B cell (primary cell): ENCODE measurements around the gene RAI14. TPM values are rescaled to one million over a fixed set of nuclear protein-coding genes. Genes with fewer than 3 reads are reported as not detected.

Source experiments
- ATAC-seq: fragments of 200-7000 bp; cut with Tn5 transposase; one replicate; pipeline ENCODE4 v1.10.0; 2021; ENCODE audit warnings: low read depth, mild to moderate bottlenecking, moderate number of reproducible peaks, moderate library complexity
- CTCF ChIA-PET: fragments of 350-600 bp; sonication (Branson Sonifier 250); formaldehyde crosslinking; loops from one replicate; lab custom pipeline; 2021; ENCODE audit warnings: antibody characterized with exemption, inconsistent platforms; lab: Charles Lee
- POLR2A ChIA-PET: fragments of 350-600 bp; sonication (Branson Sonifier 250); formaldehyde crosslinking; loops from one replicate; lab custom pipeline; 2021; ENCODE audit warnings: antibody characterized with exemption; lab: Charles Lee
- DNase-seq: peaks from one replicate; pipeline ENCODE4 v3.0.0; 2013
- H2AFZ ChIP-seq: 2 replicates; pipeline ENCODE4 v1.6.1; 2012; ENCODE audit warnings: mild to moderate bottlenecking, low read depth, low read length; ENCODE audit not compliant: insufficient read depth, poor library complexity, severe bottlenecking
- H3K27ac ChIP-seq, 2 donors: 1 replicate in 1 of 2; 2 replicates in 1 of 2; pipeline ENCODE4 v1.5.1; 2012 to 2013; ENCODE audit warnings: low read length in 2 of 2, mild to moderate bottlenecking in 2 of 2, moderate library complexity in 1 of 2
- H3K27me3 ChIP-seq, 4 experiments: fragments of 200-600 bp in 1 of 4; sonication (generic) in 1 of 4; replicated peaks in 1 of 4; 1 replicate in 2 of 4; 2 replicates in 2 of 4; pipeline versions ENCODE4 v1.6.1 to v1.7.0; 2013 to 2016; ENCODE audit warnings: low read length in 3 of 4, mild to moderate bottlenecking in 2 of 4, mixed read lengths in 1 of 4, moderate library complexity in 1 of 4; ENCODE audit not compliant: insufficient read depth in 4 of 4, control insufficient read depth in 3 of 4; ENCODE audit errors: control extremely low read depth in 1 of 4
- H3K36me3 ChIP-seq, 2 experiments: replicated peaks in 1 of 2; 1 replicate in 1 of 2; 2 replicates in 1 of 2; pipeline versions ENCODE4 v1.6.1 to v1.7.1; 2013; ENCODE audit warnings: low read length in 1 of 2; ENCODE audit not compliant: insufficient read depth in 2 of 2, control insufficient read depth in 1 of 2; ENCODE audit errors: control extremely low read depth in 1 of 2, extremely low read depth in 1 of 2
- H3K4me1 ChIP-seq, 2 donors: fragments of 200-600 bp in 1 of 2; sonication (generic) in 1 of 2; 1 replicate in 1 of 2; 2 replicates in 1 of 2; pipeline versions ENCODE4 v1.5.1 to v1.6.1; 2013 to 2017; ENCODE audit warnings: low read length in 2 of 2; ENCODE audit not compliant: control insufficient read depth in 2 of 2, insufficient read depth in 2 of 2
- H3K4me2 ChIP-seq: replicated peaks from 2 replicates; pipeline ENCODE3; 2012; ENCODE audit warnings: mild to moderate bottlenecking, low read depth, low read length; ENCODE audit not compliant: poor library complexity, severe bottlenecking
- H3K4me3 ChIP-seq, 5 experiments: fragments of 200-600 bp in 1 of 5; sonication (generic) in 1 of 5; 1 replicate in 3 of 5; 2 replicates in 2 of 5; pipeline versions ENCODE4 v1.5.1 to v1.7.0; 2011 to 2016; ENCODE audit warnings: low read length in 4 of 5, mild to moderate bottlenecking in 4 of 5, low read depth in 2 of 5, control low read depth in 1 of 5, moderate library complexity in 1 of 5; ENCODE audit not compliant: insufficient read depth in 1 of 5; ENCODE audit errors: control extremely low read depth in 1 of 5, extremely low read depth in 1 of 5
- H3K79me2 ChIP-seq: fragments of 200-600 bp; sonication (generic); one replicate; pipeline ENCODE4 v1.6.0; 2016; ENCODE audit warnings: low read length; ENCODE audit not compliant: control insufficient read depth, insufficient read depth
- H3K9ac ChIP-seq: fragments of 200-600 bp; sonication (generic); 2 replicates; pipeline ENCODE4 v1.6.1; 2017; ENCODE audit warnings: mild to moderate bottlenecking, low read length, moderate library complexity
- H3K9me3 ChIP-seq, 3 donors: one replicate each; pipeline versions ENCODE4 v1.6.1 to v1.7.1; 2013; ENCODE audit warnings: low read length in 2 of 3; ENCODE audit not compliant: control insufficient read depth in 2 of 3, insufficient read depth in 1 of 3; ENCODE audit errors: control extremely low read depth in 1 of 3
- H4K20me1 ChIP-seq: 2 replicates; pipeline ENCODE4 v1.6.0; 2012; ENCODE audit warnings: mild to moderate bottlenecking, low read length; ENCODE audit not compliant: insufficient read depth, control insufficient read depth, poor library complexity, severe bottlenecking
- H3K27ac Mint-ChIP-seq: one replicate; pipeline ENCODE4 v1.8.0; 2021; ENCODE audit warnings: mixed read lengths
- H3K27me3 Mint-ChIP-seq: one replicate; pipeline ENCODE4 v1.8.0; 2021; ENCODE audit warnings: mixed read lengths
- H3K4me1 Mint-ChIP-seq: one replicate; pipeline ENCODE4 v1.8.0; 2021; ENCODE audit warnings: mixed read lengths
- H3K4me3 Mint-ChIP-seq: one replicate; pipeline ENCODE4 v1.8.0; 2021; ENCODE audit warnings: mixed read lengths
- H3K9me3 Mint-ChIP-seq: one replicate; pipeline ENCODE4 v1.8.0; 2022; ENCODE audit warnings: mixed read lengths; ENCODE audit not compliant: insufficient read depth
- CTCF ChIP-seq: fragments of 200-600 bp; IDR thresholded peaks from one replicate; pipeline ENCODE4 v1.8.0; 2022; ENCODE audit warnings: antibody characterized with exemption, mild to moderate bottlenecking
- EZH2 ChIP-seq: IDR thresholded peaks from 2 replicates; pipeline ENCODE4 v1.6.1; 2012; ENCODE audit warnings: borderline replicate concordance, low read depth, mild to moderate bottlenecking, moderate library complexity, low read length; ENCODE audit not compliant: insufficient read depth, poor library complexity, severe bottlenecking
- WGBS: methylation state at CpG from one replicate; pipeline ENCODE4 v1.1.5; 2013; ENCODE audit warnings: missing lambda C conversion rate; ENCODE audit not compliant: insufficient coverage; 5-methylcytosine and 5-hydroxymethylcytosine counted together
- intact Hi-C: fragments of 100-400 bp; cut with micrococcal nuclease; formaldehyde crosslinking; loops from one replicate; pipeline ENCODE4 v1.10.0; 2022
- polyA plus RNA-seq: library from polyadenylated mRNA; depleted of rRNA; stranded (reverse); fragments of >200 nt; gene quantifications from 2 replicates; pipeline ENCODE4 v1.2.3, GENCODE V29; 2012
- total RNA-seq, 2 donors: library from RNA; stranded (reverse); fragments of 120-200 nt in 1 of 2; gene quantifications; 1 replicate in 1 of 2; 2 replicates in 1 of 2; pipeline versions ENCODE4 v1.2.3 to v1.2.4, GENCODE V29; 2013 to 2022

Gene RAI14
- total and polyA plus RNA-seq, 2 donors (not counting 1 experiment from before 2014, with no cell fraction given) = 0.55 to 1.9 TPM

GRCh38 chr5:34663771-34664496, 7.8 kb downstream of the RAI14 start:
- Histone ChIP-seq H3K4me3 (no peak overlapping the region), H3K27ac (no peak overlapping the region), H3K4me2 (no peak overlapping the region), H2AFZ (no peak overlapping the region), H3K27me3 (peaks cover 0 to 5% (median 0%) of the 10 kb centered on the region in 4 experiments), H3K9me3 (no peaks in the 10 kb centered on the region), H3K9ac (no peak overlapping the region), H3K36me3 (no peaks in the 10 kb centered on the region), H3K79me2 (no peaks in the 10 kb centered on the region), H3K4me1 (no peaks in the 10 kb centered on the region), H4K20me1 (no peaks in the 10 kb centered on the region)
- ATAC-seq (no peak), DNase-seq (no peak)
- Mint-ChIP-seq H3K27me3 (peaks cover 10% of the 10 kb centered on the region), H3K9me3 (no peaks in the 10 kb centered on the region), H3K4me3 (no peak overlapping the region), H3K4me1 (no peaks in the 10 kb centered on the region), H3K27ac (no peak overlapping the region)
- 90% methylated on average over 2 of the region's 7 CpGs for WGBS
- TF ChIP-seq EZH2 (no peak), CTCF (no peak)
- ChIA-PET POLR2A (no interaction called here), CTCF (no interaction called here)
- intact Hi-C loops = no loop called here

- no peak overlapping the region for H3K9ac ChIP-seq
These were observed 10.4 kb downstream of the RAI14 start for GRCh38 chr5:34666392-34667080.

More at GRCh38 chr5:34666392-34667080, 10.4 kb downstream of the RAI14 start:
- DNase-seq (no peak), ATAC-seq (no peak)
- ChIA-PET CTCF (no interaction called here), POLR2A (no interaction called here)
- WGBS = 98% methylated on average over 8 of the region's 8 CpGs
- Mint-ChIP-seq H3K4me1 (no peaks in the 10 kb centered on the region), H3K4me3 (no peak overlapping the region), H3K27me3 (peaks cover 4% of the 10 kb centered on the region), H3K9me3 (no peaks in the 10 kb centered on the region), H3K27ac (no peak overlapping the region)
- intact Hi-C loops = no loop called here
- Histone ChIP-seq H3K27me3 (no peaks in the 10 kb centered on the region), H3K9me3 (no peaks in the 10 kb centered on the region), H4K20me1 (no peaks in the 10 kb centered on the region), H3K36me3 (no peaks in the 10 kb centered on the region), H3K27ac (no peak overlapping the region), H3K4me3 (no peak overlapping the region), H2AFZ (no peak overlapping the region), H3K4me2 (no peak overlapping the region), H3K4me1 (no peaks in the 10 kb centered on the region), H3K79me2 (no peaks in the 10 kb centered on the region)
- TF ChIP-seq CTCF (no peak), EZH2 (no peak)
